Left ventricle myocardium superior (tissue), 1 donor: ENCODE measurements around the gene RPL27A. TPM values are rescaled to one million over a fixed set of nuclear protein-coding genes. Genes with fewer than 3 reads are reported as not detected.

Source experiments
- ATAC-seq: fragments of 200-7000 bp; cut with Tn5 transposase; one replicate; pipeline ENCODE4 v1.9.1; 2020; ENCODE audit warnings: mild to moderate bottlenecking, moderate library complexity
- DNase-seq: peaks from one replicate; pipeline ENCODE4 v3.0.0-alpha.2; 2020
- intact Hi-C: fragments of 100-400 bp; cut with micrococcal nuclease; formaldehyde crosslinking; loops from one replicate; pipeline ENCODE4 v1.11.0; 2022
- total RNA-seq: library from RNA; stranded (reverse); fragmentation: NEBNext Ultra II Directional; extraction: Animal tissue kit (Norgen Biotek cat#: 25700); gene quantifications from one replicate; pipeline ENCODE4 v1.2.1, GENCODE V29; 2021
- donor health status: DM: no; HTN: yes; CAD: no; lungs with severe emphysema.

Gene RPL27A
- total RNA-seq, 1 donor from 2014 or later, result 588 TPM

DNA sequence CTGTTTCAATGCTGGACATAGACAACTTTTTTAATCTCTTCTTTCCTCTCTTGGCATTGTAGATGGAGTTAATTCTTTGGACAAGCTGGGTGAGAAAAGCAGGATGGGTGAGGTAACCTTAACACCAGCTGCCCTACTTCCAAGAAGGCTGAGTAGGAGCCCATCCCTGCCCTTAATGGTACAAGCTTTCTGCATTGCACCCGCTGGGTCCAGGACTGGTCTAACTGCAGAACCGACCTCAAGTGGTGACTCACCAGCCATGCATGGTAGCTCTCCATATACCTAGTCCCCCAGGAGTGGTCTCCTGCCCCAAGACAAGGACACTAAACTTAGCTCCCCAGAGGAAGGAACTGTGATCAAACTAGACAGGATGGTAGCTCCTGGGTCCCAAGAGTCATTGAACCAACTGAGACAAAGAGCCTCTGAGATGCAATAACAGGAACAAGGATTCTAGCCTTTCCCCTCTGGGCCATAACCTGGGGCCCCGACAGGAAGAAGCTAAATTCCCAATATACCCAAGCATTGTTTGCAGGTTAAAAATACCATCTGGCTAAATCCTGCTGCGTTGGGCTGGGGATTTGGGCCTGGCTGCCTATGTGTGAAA lies 32.1 kb downstream of the RPL27A start:
- intact Hi-C loops, result no loop called here
- ATAC-seq (no peak), DNase-seq (no peak)

DNA sequence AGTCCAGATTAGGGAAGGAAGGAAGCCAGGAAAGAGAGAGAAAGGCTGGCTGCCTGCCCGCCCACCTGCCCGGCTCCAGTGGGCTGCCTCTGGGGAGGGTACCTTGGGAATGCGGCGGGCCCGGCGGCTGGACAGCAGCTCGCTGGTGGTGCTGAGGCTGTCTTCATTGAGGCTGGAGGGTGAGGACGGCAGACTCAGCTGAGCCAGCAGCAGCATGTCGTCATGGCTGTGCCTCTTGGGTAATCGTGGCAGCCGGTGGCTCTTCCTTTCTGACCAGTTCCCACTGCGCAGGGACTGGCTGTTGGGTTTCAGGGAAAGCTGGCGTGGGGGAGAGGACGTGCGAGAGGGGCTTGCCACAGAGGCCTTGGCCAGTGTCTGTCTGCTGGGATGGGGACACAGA lies 32.9 kb downstream of the RPL27A start:
- DNase-seq, result peak; percentile 52
- intact Hi-C loops, result no loop called here
- ATAC-seq, result no peak

DNA sequence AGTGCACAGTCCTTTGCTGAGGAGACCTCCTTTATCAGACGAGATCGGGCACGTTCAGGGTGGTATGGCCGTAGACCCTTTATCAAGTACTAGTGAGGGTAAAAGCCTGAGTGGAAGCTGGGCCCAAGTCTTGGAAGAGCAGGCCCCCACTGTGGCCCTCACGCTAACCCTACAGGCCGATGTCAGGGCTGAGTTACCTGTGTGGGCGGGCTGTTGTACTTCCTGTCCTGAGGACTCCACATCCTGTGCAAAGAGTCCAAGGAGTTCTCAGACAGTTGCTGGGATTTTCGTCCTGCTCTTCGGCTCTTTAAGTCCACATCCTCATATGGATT lies 34.9 kb downstream of the RPL27A start:
- intact Hi-C loops, result no loop called here
- ATAC-seq, result no peak

DNA sequence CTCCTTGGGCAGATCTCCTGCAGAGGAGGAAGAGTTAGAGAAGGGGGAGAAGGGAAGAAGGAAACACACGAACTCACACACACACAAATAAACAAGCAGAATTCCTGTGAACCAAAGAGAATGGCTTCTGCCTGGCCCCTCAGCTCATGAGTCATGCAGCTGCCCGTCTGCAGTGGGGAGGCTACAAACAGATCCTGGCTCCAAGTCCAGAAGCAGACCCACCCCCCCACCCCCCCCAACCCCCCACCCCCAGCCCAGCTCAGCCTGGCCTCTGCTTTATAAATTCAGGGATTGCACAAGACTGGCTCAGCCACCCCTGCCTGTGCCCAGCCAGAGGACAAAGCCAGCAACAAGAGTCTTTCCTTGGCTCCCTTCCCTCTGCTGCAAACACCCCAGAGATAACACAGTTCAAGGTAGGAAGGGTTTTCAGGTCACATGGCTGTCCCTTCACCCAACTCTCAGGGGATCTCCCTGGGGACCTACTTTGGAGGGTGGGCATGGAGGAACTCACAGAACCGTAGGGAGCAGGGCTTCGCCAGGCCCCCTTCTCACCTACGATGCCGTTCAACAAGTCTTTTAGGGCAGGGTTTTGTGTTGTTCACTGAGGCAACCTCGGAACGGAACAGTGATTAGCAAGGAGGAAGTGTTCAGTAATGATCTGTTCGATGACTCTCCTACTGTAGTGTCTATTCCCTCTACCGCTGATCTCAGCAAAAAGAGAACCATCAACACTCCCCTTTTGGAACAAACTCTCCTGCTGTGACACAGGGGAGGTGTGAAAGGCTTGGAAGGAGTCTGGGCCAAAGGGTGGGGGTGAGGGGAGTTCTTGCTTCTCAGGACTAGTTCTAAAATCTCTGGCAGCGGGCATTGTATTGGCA lies 35.5 kb downstream of the RPL27A start:
- intact Hi-C loops, result no loop called here
- peak; percentile 69 for DNase-seq
- ATAC-seq, result peak; percentile 81

More for the DNA sequence above, 34.9 kb downstream of the RPL27A start:
- DNase-seq, result no peak

DNA sequence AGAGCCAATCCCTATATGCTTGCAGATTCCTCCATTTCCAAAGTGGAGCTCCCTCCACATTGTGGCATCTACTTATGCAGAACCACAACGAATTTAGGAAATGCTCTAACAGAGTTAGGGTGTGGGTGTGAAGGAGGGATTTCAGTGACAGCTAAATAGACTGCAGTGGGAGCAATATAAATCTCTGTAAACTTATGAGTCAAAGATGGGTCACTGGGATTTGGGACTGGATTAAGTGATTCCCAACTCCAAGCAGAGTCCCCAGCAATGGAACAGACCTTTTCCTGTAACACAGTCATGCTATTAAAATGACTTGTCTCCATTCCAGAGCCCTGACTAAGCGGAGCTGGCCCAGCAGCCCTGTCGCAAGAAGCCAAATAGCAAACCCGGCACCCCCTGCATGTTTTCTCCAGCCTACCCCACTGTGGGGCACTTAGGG lies 36.6 kb downstream of the RPL27A start:
- DNase-seq (peak; percentile 66), ATAC-seq (peak; percentile 79)
- intact Hi-C loops, result no loop called here

DNA sequence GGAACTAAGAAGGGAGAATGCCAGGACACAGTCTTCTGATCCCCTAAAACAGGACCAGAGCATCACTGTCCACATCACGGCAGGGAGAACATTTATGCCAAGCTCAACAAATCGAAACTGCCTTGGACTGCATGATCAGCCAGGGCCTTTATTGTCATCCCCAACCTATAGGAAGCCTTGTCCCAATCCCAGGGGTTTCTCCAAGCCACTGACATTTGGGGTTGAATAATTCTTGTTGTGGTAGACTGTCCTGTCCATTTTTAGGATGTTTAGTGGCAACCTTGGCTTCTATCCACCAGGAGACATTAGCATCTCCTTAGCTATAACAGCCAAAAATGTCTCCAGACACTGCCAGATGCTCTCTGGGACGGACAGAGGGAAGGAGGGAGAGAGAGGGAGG lies 37.1 kb downstream of the RPL27A start:
- ATAC-seq, result peak; percentile 3
- DNase-seq, result no peak
- intact Hi-C loops, result no loop called here

DNA sequence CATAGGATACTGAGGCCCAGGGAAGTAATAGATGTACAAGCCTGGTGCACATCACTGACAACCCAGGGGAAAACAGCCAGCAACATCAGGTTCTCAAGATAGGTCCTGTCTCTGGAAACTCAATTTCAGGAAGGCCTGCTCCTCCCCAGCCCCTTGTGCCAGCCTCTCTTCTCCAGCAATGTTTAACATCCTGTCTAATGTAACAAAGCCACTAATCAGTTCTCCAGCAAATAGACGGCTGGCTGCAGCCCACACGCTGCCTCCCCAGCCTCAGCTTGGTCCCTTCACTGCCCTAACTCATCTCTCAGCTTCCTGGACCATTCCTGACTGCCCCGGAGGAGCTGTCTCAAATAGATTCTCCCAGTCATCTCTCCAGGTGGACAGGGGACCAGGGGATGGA lies 37.8 kb downstream of the RPL27A start:
- ATAC-seq, result no peak
- intact Hi-C loops, result no loop called here
- DNase-seq, result no peak

DNA sequence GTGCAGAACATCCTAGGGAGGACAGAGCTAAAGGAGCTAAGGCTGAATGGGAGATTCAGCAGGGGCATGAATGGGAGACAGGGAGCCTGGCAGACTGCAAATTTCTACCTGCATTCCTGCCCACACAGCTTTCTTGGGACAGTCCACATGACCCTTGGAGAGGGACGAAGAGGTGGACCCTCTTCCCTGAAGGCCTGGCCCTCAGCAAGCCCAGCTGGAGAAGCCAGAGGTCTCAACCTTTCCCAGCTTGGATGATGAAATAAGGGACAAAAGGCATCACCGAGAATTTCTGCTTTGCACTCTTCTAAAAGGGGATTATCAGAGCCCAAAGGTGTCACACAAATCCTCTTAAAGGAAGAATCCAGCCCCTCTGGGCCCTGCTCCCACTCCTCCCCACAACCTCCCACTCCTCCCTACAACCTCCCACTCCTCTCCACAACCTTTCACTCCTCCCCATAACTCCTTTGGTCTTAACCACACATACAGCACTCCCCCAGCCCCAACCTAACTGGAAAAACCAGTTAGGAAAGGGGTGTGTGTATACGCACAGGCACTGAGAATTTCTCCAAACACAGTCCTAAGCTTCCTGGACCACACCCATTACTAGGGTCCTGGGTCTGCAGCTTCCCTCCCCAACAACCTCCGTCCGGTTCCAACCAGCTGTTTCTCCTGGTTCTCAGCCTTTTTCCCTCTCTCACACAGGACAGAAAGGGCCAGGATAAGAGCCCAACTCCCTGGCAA lies 38.4 kb downstream of the RPL27A start:
- ATAC-seq (no peak), DNase-seq (no peak)
- intact Hi-C loops, result no loop called here

DNA sequence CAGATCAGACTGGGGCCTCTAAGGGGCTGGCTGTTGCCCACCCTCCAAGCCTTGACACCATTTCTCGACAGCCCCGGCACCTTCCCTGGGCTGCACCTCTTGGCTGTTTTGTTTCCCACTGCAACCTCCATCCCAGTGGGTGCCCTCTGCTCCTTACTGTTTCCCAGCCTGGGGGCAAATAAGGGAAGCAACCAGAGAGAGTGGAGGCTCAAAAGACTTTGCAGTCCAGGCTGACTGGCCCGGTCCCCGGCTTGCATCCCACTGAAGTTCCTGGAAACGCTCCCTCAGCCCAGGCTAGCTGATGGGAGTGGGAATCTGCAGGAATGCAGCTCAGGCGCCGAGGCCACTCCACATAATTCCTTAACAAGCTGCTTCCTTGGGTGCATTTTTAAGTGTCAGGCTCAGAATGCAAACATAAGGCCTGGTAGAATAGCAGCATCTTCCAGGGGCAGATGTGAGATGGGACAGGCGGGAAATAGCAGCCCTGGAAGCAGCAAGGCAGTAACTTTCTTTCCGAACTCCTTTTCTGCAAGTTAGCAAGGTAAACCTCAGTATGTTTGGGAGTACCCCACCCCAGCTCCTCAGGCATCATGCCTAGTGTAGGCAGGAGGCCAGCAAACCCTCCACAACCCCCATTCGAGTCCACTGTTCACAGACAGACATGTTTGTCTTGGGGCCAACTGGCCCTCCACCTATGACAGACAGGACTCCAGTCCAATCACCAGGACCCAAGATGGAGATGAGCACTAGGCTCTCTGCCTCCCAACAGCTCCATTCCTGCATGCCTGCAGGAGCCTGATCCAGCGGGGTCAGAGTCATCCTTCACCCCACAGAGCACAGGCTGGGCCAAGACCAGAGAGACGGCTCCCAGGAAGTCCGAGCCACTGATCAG lies 39.3 kb downstream of the RPL27A start:
- ATAC-seq, result no peak
- intact Hi-C loops, result no loop called here
- no peak for DNase-seq

DNA sequence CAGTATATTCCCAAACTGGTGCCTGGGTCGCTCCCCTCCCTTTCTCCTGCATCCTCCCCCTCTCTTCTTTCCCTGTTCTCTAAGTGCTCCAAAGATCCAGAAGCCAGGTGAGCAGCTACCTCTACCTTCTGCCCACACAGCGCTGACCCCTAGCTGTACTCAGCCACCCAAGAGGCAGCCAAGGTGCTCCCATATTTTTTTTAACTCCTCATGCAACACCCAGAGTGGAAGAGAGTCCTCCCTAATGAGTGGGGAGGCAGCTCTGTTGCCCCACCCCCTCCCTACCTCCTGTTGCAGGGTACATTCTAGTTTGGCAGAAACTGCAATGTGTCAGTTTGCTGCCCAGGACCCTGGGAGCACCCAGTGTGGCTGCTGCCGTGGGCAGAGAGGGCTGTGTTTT lies 40.2 kb downstream of the RPL27A start:
- intact Hi-C loops, result no loop called here
- DNase-seq, result no peak
- no peak for ATAC-seq

DNA sequence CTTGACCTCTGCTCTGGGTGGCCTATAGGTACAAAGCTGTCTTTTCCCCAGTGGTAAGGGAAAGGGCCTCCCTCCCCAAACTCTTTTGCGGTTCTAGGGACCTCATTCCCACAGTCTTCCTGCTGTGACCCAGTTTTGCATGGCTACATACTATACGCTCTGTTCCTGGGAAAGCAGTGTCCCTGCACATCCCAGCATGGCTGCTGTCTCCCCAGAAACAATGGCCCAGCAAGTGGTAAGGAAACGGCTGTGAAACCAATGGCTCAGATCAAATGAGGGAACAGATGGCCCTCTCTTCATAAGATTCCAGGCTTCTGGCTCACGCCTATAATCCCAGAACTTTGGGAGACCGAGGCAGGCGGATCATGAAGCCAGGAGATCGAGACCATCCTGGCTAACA lies 41.1 kb downstream of the RPL27A start:
- intact Hi-C loops, result no loop called here
- ATAC-seq, result no peak
- DNase-seq, result no peak

DNA sequence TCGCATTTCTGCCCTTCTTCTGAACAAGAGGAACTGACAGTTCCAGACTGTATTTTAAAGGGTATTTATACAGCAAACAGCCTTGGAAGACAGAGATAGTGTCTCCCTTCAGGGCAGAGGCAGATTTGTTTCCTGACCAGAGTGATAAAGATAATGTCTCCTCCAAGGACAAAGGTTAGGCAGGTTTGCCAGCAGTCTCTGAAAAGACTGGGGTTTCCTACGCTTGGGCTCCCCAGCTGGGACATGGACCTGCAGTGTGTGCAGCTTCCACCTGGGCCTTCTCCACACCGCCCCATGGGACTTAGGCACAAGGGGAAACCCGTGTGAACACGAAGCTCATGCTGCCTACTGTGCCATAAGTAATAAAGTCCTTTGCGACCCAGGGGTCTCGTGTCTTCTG lies 42.1 kb downstream of the RPL27A start:
- DNase-seq, result no peak
- no peak for ATAC-seq
- intact Hi-C loops, result no loop called here

DNA sequence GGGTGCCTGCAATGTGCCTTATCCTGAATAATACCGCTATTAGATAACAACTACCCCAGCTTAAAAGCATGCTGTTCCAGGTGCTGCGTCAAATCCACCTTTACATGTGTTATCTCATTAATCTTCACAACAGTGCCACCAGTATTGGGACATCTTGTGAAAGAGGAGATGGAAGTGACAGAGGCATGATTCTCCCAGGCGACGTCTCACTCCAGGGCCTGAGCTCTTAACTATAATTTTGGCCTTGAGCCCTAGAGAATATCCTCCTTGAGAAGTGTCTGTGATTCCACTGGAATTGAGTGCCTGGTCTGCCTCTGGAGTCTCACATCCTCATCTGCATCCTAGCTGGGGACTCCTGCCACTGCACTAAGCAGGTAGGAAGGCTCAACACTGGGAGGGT lies 43.8 kb downstream of the RPL27A start:
- intact Hi-C loops, result no loop called here
- ATAC-seq, result no peak
- no peak for DNase-seq

DNA sequence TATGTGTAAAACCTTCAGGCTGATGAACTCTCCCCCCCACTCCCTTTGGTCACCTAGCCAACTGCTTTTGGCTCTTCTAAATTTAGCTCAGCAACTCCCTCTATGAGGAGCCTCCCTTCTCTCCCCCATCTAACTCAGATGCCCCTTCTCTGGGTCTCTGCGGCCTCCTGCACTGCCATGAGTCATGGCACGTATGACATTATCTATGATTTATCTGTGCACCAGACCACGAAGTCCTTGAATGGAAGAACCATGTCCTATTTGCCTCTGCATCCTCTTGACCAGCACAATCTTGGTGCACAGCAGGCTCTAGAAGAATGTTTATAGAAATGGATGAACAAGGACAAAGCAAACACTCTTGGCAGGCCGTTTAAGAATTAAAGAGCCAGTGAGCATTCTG lies 46.0 kb downstream of the RPL27A start:
- DNase-seq, result no peak
- peak; percentile 9 for ATAC-seq
- intact Hi-C loops, result no loop called here

DNA sequence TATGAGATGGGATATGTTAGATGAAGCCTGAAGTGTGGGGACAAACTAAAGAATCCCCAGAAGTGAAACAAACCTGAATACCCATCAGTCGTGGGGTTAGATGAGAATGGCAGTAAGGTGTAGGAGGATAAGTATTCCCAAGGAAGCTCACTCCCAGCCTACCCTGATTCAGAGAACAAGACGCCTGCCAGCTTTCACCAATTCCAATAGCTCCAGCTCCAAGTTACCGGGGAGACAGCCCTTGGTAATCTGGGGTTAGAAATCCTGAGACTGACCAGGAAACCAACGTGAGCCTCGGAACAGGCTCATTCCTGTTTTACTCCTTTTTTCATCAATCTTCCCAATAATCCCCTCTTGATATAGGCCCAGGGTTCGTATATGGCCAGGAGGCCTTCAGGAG lies 46.5 kb downstream of the RPL27A start:
- ATAC-seq (no peak), DNase-seq (no peak)
- intact Hi-C loops, result no loop called here

DNA sequence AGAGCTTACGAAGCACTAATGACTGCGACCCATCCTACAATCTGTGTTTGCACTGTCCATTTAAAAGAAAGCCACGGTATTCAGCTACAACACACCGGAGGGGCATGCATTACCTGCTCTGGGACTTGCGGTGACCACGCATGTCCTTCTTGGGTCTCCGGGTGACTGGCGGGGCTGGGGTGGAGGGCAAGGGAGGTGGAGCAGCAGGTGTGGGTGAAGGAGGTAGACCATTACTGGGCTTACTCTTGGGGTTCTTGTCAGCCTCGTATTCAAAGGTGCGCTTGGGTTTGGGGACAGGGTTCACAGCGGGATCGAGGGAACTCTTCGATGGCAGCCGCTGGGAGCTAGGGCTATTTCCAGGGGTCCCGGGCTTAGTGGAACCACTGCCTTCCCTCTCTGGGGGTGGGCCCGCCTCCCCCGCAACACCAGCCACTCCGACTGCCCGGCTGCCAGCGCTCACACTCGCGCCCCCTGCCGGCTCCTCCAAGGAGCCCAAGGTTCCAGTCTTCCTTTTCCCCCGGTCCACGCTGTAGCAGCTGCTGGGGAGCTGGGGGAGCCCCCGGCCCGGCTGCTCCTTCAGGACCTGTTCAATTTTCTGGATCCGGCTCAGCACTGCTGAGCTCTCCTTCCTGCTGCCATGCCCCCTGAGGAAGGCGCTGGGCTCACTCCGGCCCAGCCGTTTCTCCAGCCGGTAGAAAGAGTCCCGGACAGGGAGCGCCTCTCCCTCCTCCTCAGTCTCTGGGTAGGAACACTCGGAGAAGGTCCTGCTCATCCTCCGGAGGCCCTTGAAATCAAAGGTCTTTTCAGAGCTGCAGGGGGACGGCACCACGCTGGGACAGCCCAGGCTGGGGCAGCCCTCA lies 47.5 kb downstream of the RPL27A start:
- ATAC-seq (no peak), DNase-seq (no peak)
- intact Hi-C loops, result no loop called here

DNA sequence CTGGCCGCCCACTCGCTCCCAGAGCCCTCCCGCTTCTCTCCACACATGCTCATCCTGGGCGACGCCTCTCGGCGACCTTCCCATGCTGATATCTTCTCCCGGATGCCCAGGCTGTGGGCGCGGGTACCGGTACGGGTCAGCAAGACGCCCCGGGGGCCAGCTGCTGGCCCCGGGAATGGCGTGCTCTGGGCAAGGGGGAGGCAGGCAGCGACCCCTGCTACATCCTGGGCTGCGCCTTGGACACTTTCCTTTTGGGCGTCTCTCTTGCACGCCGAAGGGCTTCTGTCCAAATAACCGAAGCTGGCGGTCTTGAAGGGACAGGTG lies 48.1 kb downstream of the RPL27A start:
- DNase-seq (no peak), ATAC-seq (no peak)
- intact Hi-C loops, result no loop called here

DNA sequence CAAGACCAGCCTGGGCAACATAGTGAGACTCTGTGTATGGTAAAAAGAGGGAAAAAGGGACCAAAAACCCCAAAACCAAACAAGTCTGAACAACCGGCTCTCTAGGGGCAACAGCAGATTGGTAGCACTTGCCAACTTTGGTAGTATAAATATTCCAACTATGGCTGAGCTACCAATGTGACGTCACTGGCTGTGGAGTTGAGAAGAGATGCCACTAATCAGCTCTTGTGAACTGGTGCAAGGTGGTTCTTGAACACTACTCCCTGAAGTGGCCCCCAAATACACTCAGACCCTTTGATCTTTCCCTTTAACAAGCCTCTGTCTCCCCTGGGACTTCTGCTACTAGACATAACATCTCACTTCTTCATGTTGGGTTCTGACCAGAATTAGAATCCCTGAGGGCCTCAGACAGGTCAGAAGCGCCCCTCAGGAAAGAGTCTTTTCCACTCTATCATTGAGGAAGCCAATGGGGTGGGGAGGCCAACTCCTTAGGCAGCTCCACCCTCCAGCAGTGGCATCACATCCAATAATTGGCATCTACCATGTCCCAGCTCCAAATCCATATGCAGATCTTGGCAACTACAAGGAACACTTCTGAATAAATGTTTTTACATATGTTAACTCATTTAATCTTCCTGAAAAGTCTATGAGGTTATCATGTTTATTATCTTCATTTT lies 49.2 kb downstream of the RPL27A start:
- intact Hi-C loops, result no loop called here
- ATAC-seq (no peak), DNase-seq (no peak)
